GDM1 (cell line): Measurements from ENCODE around the gene DBNDD2.

Source experiments
- DNase-seq: peaks from one replicate; lab custom pipeline; 2025; lab: John Stamatoyannopoulos, UW

DBNDD2 gene

GRCh38 chr20:45452238-45452637, 44.1 kb downstream of the DBNDD2 start:
- no peak for DNase-seq

DNA sequence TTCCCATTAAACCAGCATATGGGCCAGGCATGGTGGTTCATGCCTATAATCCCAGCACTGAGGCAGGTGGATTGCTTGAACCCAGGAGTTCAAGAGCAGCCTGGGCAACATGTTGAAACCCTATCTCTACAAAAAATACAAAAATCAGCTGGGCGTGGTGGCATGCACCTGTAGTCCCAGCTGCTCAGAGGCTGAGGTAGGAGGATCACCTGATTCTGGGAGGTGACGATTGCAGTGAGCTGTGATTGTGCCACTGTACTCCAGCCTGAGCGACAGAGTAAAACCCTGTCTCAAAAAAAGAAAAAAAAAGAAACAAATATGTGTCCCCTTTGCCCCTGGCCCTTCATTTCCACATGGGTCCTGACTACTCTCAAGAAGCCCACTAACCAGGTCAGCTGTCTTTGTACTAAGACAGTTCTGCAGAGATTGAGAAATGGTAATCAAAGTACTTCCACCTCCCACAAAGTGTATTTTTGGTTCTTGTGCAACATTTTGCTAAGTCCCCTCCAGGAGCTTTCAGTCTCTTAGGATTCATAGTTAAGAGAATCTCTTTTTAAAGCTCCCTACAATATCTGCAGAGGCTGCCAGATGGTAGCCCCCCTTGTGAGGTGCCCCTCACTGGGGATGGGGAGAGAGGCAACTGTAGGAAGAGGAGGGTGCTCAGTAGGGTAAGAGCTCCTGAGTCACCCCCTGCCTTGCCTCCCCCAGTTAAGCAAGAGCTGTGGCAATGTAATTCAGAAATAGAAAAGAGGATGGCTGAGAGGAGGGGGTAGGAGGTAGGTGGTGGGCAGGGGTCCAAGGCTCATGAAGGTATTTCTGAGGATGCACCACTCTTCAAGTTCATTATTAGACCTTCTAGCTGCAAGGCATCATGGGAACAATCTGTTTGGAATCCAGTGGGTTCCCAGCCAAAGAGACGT, 44.9 kb downstream of the DBNDD2 start:
- DNase-seq: no peak

- no peak for DNase-seq
These were observed 48.5 kb downstream of the DBNDD2 start for GRCh38 chr20:45456632-45457031.

DNA sequence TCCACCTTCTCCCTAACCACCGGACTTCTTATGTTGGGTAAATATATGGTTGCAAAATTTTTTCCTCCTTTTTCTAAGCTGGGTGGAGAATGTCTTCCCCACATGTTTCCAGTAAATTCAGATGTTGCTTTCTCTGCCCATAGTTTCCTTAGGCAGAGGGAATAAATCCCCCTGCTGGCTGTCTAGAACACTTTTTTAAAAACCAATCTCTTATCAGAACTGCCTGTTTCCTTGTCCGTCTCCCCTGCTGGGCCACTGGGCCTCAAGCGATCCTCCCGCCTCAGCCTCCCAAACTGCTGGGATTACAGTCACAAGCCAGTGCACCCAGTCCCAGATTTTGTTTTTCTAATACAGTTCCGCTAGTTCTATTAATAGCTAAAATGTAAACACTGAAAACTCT, 51.5 kb downstream of the DBNDD2 start:
- DNase-seq: no peak
